Endothelial cell of hepatic sinusoid (primary cell): ENCODE data around the gene RPTOR.
"Not testable (repeated sequence)": the region's sequence is repeated elsewhere in the genome, so short reads cannot be mapped to it uniquely, and the experiment has no call there.

Experiments
- in situ Hi-C: cut with HindIII; loops from 2 replicates; pipeline ENCODE4 v1.10.0; 2017; ENCODE audit warnings: low sequenced_read_pairs

Gene RPTOR

GRCh38 chr17:80803451-80804428 lies 259.1 kb downstream of the RPTOR start:
- in situ Hi-C loops: no loop called here

DNA sequence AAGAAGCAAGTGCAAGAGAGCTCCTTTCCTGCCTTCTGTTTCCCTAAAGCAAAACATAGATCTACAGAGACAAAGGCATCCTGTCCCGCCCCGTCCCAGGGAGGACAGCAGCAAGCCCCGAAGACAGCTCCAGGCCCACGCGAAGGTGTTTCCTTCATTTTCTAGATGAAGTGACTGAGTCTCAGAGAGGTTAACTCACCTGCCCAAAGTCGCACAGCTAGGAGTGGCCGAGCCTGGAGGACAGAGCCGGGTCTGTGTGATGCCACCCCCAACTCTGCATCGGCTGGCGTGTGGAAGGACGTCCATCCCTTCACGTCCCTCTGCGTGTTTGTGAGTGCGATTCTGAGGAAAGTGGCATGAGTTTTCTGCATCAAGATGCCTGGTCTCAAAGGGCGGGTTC lies 259.8 kb downstream of the RPTOR start:
- in situ Hi-C loops: no loop called here

DNA sequence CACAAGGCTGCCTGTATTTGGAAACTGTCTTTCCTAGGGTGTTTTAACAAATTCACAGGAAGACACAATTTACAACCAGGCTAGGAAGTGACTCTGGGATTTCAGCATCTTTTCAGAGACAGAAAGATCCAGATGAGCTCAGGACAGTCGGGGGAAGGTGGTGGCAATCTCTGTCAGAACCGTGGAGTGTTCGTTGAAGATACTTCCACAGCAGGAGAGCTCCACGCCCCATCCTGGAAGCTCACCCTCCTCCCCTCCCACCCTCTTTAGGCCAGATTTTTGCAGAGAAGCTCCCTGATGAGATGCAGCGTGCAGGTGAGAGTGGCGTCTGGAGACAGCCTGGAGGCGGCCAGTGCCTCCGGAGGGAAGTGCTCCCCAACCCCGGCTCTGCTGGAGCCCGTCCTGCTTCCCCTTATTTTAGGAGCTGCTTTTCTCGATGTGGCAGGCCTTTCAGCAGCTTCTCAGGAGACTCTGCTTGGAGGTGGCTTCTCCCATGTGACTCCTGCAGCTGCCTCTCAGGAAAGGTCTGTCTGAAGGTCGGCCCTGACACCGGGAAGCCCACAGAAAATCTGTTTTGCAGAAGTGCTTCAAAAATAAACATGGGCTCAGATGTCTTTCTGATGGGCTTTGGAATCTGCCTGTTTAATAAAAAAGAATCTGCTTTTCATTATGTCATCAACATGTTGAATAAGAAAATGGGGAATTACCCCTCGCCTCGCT lies 260.6 kb downstream of the RPTOR start:
- in situ Hi-C loops: no loop called here

DNA sequence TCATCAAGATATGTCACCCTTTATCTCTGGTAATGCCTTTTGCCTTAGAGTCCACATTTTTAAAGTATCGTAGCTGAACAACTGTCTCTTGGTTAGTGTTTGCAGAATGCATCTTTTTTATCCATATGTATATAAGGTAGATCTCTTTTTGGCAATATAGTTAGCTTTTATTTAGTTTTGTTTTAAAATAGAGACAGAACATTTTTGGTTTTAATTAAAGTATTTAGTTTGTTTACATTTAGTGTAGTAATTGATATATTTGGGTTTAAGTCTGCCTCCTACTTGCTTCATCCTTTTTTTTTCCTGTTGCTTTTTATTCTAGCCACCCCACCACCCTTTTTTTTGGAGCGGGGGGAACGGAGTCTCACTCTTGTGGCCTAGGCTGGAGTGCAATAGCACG lies 262.4 kb downstream of the RPTOR start:
- in situ Hi-C loops: no loop called here

GRCh38 chr17:80807882-80808281 lies 263.2 kb downstream of the RPTOR start:
- in situ Hi-C loops: no loop called here

GRCh38 chr17:80811181-80812105 lies 266.8 kb downstream of the RPTOR start:
- in situ Hi-C loops: no loop called here

DNA sequence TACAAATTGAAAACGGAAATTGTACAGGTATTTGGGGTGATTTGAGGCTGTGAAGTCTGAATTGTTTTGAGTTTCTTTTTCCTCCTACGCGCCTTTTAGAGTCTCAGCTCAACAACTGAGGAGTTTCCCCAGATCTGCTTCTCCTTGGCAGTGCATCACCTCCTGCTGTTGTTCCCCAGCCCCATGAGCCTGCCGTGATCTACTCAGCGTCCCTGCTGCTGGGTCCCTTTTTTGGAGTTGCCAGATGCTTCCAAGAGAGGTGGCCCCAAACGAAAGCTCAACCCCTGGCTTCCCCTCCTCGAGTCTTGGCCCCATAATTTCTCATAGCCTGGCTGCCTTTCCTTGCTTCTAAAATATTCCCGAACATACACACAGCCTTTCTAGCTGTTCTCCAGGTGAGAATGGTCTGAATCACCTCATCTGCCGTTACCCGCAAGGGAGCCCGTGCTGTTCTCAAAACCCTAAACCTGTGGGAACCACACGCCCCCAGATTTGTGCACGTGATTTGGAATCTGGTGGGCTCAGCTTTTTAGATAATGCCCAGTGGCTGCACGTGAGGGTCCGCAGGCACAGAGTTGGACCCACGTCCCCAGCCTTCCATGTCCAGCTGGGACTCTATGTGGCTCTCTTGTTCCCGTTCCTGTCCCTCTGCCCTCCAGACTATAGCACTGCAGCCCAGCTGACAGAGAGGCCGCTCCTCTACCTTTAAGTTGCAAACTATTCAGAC lies 267.9 kb downstream of the RPTOR start:
- in situ Hi-C loops: no loop called here

DNA sequence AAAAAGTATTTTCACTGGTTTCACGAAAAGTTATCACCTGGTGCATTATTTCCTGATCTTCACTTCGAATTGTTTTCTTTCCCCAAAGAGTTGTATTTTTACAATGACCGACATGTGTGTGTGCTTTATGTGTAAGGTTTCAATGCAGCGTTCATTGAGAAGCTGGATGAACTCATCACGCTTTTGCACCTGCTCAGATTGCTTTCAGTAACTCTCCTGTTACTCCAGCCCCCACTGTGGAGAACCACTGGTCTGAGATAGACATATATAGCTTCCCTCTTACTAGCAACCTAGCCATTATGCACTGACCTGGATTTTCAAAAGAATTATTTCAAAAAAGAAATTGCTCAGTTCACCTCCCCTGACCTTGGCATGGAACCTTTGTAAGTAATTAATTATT lies 268.7 kb downstream of the RPTOR start:
- in situ Hi-C loops: no loop called here

DNA sequence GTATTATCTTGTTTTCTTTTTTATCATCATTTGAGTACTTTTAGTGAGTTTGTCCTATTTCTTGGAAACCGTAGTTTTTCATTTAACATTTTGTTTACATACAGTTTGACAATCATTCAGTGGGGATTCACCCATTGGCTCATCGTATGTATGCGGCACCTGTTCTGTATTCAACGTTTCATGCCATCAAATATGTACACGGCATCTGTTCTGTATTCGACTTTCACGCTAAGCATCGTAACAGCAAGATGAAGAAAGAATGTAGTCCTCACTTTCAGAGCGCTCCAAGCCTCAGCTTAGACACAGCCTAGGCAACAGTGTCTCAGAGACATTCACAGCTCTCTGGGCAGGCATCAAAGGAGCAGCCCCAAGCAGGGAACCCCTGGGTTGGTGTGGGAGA lies 269.9 kb downstream of the RPTOR start:
- in situ Hi-C loops: no loop called here

GRCh38 chr17:80815151-80815681 lies 270.6 kb downstream of the RPTOR start:
- in situ Hi-C loops: no loop called here

DNA sequence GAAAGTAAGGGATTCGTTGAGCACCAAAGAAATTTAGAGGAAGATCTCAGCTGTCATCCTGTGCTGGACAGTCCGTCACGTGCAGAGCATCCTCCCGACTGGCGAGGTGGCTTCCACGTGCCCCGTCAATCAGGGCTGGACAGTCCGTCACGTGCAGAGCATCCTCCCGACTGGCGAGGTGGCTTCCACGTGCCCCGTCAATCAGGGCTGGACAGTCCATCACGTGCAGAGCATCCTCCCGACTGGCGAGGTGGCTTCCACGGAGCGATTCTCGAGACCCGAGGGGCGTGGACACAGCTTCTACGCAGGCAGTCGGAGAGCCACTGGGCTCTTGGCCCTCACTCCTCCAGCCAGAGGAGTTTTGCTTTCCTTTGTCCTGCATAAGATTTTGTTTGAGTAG lies 271.1 kb downstream of the RPTOR start:
- in situ Hi-C loops: not testable (repeated sequence)

- in situ Hi-C loops: no loop called here
Measured at GRCh38 chr17:80816241-80817103, 271.8 kb downstream of the RPTOR start.

DNA sequence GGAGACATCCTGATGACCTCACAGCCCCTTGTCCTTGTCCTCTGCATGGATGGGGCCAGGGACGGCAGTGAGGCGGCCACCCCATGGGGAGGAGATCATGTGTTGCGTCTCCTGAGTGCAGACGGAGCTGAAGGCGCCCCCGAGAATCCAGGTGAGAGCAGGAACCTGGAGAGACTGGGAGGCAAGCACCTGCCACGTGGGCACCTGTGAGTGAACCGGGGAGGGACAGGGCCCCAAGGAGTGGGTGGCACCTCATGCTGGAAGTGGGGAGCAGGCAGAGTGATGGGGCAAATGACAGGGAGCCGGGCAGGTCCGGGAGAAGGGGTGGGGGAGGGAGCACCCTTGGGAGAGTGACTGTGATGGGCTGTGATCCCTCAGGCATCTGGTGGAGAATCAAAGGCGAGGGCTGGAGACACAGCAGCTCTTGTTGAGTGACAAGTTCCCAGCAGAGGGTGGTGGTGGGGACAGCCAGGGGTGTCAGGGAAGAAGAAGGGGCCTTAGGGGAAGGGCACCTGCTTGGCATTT lies 272.7 kb downstream of the RPTOR start:
- in situ Hi-C loops: no loop called here

GRCh38 chr17:80817861-80818260 lies 273.2 kb downstream of the RPTOR start:
- in situ Hi-C loops: no loop called here

DNA sequence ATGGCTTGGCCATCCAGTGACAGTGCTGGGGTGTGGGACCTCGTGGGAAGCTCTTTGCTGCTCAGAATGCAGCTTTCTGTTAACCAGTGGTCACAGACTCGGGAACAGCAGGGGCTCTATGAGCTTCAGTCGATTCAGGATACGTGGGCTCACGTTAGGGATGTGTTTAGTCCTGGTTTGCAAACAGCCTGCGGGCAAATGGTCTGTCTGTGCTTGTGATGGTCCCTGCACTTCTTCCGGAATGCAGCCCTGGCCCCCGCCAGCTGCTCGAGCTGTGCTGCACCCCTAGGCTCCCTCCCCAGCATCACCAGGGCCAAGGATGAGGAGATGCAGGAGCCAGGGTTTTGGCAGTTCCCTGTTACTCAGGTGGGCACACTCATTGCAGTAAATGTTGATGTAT lies 274.2 kb downstream of the RPTOR start:
- in situ Hi-C loops: no loop called here

GRCh38 chr17:80819422-80820164 lies 275.0 kb downstream of the RPTOR start:
- in situ Hi-C loops: loop anchor here (5.0 kb wide), 1 partner anchor 57 kb away; no protein-coding TSS in a partner anchor

DNA sequence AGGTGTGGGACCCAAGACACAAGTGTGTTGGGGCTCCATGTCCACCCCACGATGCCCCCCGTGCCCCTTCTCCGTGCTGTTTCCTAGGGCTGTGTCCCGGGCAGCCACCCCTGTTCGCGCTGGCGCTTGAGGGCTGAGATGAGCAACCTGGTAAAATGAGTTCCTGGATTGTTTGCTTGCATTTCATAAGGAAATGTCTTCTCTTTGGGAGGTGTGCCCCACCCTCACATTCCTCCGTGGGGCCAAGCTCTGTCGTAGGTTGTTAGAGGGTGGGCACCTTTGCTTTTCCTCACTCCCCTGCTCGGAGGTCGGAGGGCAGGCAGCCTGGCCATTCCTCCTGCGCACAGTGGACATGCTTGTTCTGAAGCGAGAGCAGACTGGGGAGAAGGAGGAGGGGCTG lies 275.7 kb downstream of the RPTOR start:
- in situ Hi-C loops: loop anchor here (5.0 kb wide), 1 partner anchor 58 kb away; no protein-coding TSS in a partner anchor

GRCh38 chr17:80821546-80821945 lies 276.9 kb downstream of the RPTOR start:
- in situ Hi-C loops: loop anchor here (5.0 kb wide), 1 partner anchor 59 kb away; no protein-coding TSS in a partner anchor
